ENCODE data around the gene TTC16.
A peak's percentile ranks its signal among the peaks of the same experiment; 100 is the strongest.

TTC16 gene

GRCh38 chr9:127715470-127716337 lies at the start of gene TTC16, which contains the start of gene PTRH1:
Gene TTC16, plus strand, starts transcription at chr9:127716079. Its CDS starts 67 bp downstream, at chr9:127716146.
Gene PTRH1, minus strand, starts transcription at chr9:127715663. Its CDS starts 24 bp downstream, at chr9:127715639.
- peak; percentile 98 for DNase-seq

GRCh38 chr9:127667127-127667844 lies 48.6 kb upstream of the TTC16 start:
- DNase-seq = no peak

- no peak for DNase-seq
Observed at GRCh38 chr9:127667906-127668305, 48.0 kb upstream of the TTC16 start.

GRCh38 chr9:127673234-127673633 lies 42.6 kb upstream of the TTC16 start:
- DNase-seq = no peak

- no peak for DNase-seq
Observed at GRCh38 chr9:127676638-127677037, 39.2 kb upstream of the TTC16 start.

GRCh38 chr9:127679506-127679905 lies 36.4 kb upstream of the TTC16 start:
- no peak for DNase-seq

GRCh38 chr9:127680226-127680625 lies 35.7 kb upstream of the TTC16 start:
- DNase-seq = no peak

GRCh38 chr9:127680846-127681245 lies 35.0 kb upstream of the TTC16 start:
- no peak for DNase-seq

- no peak for DNase-seq
Observed at GRCh38 chr9:127682351-127683136, 33.3 kb upstream of the TTC16 start.

GRCh38 chr9:127683723-127684122 lies 32.2 kb upstream of the TTC16 start:
- no peak for DNase-seq

- no peak for DNase-seq
Observed at GRCh38 chr9:127684576-127684975, 31.3 kb upstream of the TTC16 start.

- no peak for DNase-seq
Observed at GRCh38 chr9:127686461-127687393, 29.2 kb upstream of the TTC16 start.

GRCh38 chr9:127689329-127690000 lies 26.4 kb upstream of the TTC16 start:
- no peak for DNase-seq

GRCh38 chr9:127690735-127691134 lies 25.1 kb upstream of the TTC16 start:
- DNase-seq = no peak

- no peak for DNase-seq
Observed at GRCh38 chr9:127692071-127692470, 23.8 kb upstream of the TTC16 start.

GRCh38 chr9:127693143-127693542 lies 22.7 kb upstream of the TTC16 start:
- no peak for DNase-seq

GRCh38 chr9:127693697-127694096 lies 22.2 kb upstream of the TTC16 start:
- no peak for DNase-seq

- DNase-seq = no peak
Observed at GRCh38 chr9:127694890-127695720, 20.8 kb upstream of the TTC16 start.

GRCh38 chr9:127697575-127697974 lies 18.3 kb upstream of the TTC16 start:
- no peak for DNase-seq

- no peak for DNase-seq
Observed at GRCh38 chr9:127698386-127698785, 17.5 kb upstream of the TTC16 start.

Data from stimulated activated CD4-positive, alpha-beta T cell treated with anti-CD3 and anti-CD28 coated beads, Interleukin-12 subunit alpha, Interleukin-12 subunit beta, amount 100 ng/mL, for 4 hours (primary cell).